T-helper 1 cell treated with Interleukin-12 subunit alpha and Interleukin-12 subunit beta and Interleukin-4 antibody, amounts not matched to agents 30 μg/mL and 1 μg/mL, for 36 hours (primary cell): Measurements from ENCODE around the gene DIP2C.
A peak's percentile ranks its signal among the peaks of the same experiment; 100 is the strongest.
"Not testable (repeated sequence)": the region's sequence is repeated elsewhere in the genome, so short reads cannot be mapped to it uniquely, and the experiment has no call there.

Source experiments
- H3K27ac Mint-ChIP-seq: one replicate; pipeline ENCODE4 v1.8.0; 2021; ENCODE audit warnings: mild to moderate bottlenecking, mixed read lengths
- H3K27me3 Mint-ChIP-seq: one replicate; pipeline ENCODE4 v1.8.0; 2021; ENCODE audit warnings: low read depth, mixed read lengths
- H3K36me3 Mint-ChIP-seq: one replicate; pipeline ENCODE4 v1.8.0; 2021; ENCODE audit warnings: low read depth, mixed read lengths
- H3K4me1 Mint-ChIP-seq: one replicate; pipeline ENCODE4 v1.8.0; 2021; ENCODE audit warnings: low read depth, mixed read lengths
- H3K4me3 Mint-ChIP-seq: one replicate; pipeline ENCODE4 v1.8.0; 2021; ENCODE audit warnings: mild to moderate bottlenecking, moderate library complexity, mixed read lengths
- H3K9me3 Mint-ChIP-seq: one replicate; pipeline ENCODE4 v1.8.0; 2021; ENCODE audit warnings: mixed read lengths

Gene DIP2C

DNA sequence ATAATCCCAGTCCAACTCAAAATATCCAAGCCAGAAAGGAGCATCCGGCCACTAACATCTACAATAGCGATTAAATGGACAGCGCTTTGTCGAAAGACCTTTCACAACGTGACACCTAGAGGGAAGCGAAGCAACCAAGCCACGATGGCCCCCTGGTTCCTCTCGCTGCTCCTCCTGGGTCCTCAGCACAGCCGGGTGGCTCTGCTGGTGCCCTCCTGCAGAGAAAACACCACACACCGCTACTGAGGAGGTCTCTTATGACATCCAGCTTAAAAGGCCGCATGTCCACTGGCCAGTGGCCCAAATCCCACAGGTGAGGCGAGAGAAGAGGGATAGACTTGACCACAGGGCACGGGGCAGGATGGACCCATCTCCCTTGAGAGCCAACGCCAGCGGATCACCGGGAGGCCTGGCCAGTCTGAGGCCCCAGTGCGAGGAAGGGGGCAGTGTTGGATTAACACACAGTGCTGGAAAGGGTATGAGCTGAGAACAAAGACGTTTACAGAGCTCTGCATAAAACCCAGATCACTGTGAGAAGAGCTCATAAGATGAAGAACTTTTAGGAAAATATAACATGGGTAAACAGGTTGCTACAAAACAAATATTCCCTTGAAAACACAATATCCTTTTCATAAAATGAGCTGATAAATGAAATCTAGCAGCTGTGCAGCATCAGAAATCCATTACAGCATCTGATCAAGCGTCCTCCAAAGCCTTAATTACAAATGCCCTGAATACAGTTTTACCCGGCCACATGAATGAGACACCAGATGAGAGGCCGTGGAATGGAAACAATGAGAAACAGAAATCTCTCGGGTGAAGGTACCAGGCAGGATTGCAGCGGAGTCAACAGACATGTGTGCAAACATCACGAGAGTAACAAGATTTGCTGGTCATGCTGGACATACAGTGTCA, 236.7 kb downstream of the DIP2C start:
- no peak overlapping the region for H3K4me3 Mint-ChIP-seq
- no peaks in the 10 kb centered on the region for H3K36me3 Mint-ChIP-seq
- H3K9me3 Mint-ChIP-seq = no peaks in the 10 kb centered on the region
- H3K27me3 Mint-ChIP-seq = peaks cover 12% of the 10 kb centered on the region
- H3K4me1 Mint-ChIP-seq = peaks cover 19% of the 10 kb centered on the region
- no peak overlapping the region for H3K27ac Mint-ChIP-seq

DNA sequence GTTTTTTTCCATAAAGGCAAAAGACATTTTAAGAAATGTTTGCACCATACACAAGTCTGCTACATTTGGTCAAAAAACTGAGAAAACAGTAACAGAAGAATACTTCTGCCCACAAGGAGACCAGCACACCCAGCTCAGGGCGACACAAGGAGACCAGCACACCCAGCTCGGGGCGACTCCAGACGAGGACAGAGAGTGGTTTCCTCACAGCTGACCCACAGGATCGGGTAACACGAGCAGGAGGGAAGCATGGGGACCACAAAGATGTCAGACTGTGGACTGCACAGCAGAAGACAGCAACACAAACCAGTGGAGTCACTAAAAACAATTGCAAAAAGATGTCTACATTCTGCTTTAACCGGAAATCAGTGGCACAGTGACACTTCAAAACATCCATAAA, 237.6 kb downstream of the DIP2C start:
- no peaks in the 10 kb centered on the region for H3K36me3 Mint-ChIP-seq
- no peak overlapping the region for H3K27ac Mint-ChIP-seq
- peaks cover 19% of the 10 kb centered on the region for H3K4me1 Mint-ChIP-seq
- H3K4me3 Mint-ChIP-seq = no peak overlapping the region
- peaks cover 12% of the 10 kb centered on the region for H3K27me3 Mint-ChIP-seq
- H3K9me3 Mint-ChIP-seq = no peaks in the 10 kb centered on the region

DNA sequence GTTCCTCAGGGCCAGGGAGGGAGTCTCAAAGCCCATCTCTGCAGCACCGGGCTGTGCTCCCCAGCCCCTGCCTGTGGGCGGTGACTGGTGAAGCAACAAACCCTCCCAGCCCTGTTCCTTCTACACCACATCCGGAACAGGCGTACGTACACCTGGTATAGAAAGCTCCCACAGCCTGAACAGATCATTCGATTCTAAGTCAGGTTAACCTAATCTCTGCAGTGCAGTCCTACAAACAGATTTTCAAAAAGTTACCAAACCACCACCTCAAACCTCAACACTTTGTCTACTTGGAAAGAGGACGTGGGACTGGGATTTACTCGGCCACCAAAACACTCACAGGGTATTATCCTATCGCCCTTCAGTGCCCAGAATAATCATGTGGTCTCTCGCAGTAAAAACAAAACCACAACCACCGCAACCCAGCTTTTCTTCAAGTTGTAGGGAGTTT, 238.4 kb downstream of the DIP2C start:
- Mint-ChIP-seq H3K36me3 (no peaks in the 10 kb centered on the region), H3K27me3 (peaks cover 12% of the 10 kb centered on the region), H3K27ac (peak overlapping the region; percentile 65), H3K9me3 (peaks cover 3% of the 10 kb centered on the region), H3K4me3 (no peak overlapping the region), H3K4me1 (peaks cover 19% of the 10 kb centered on the region)

DNA sequence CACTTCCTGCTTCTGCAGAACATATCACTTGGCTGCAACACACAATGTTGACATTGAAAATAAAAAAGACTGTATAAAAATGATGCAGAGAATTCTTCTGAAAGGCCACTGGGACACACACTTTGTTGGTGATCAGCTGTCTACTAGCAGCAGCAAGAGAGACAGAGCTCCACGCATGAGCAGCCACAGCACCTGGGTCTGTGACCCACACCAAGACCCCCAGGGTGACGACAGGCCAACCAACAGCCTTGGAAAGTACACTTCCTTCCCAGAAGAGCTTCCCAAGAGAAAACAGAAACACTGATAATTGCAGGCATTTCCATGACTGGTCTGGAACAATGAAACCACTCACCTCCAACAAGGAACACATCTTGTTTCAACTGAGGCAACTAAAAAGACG, 239.0 kb downstream of the DIP2C start:
- H3K27ac Mint-ChIP-seq = no peak overlapping the region
- peaks cover 19% of the 10 kb centered on the region for H3K4me1 Mint-ChIP-seq
- no peaks in the 10 kb centered on the region for H3K36me3 Mint-ChIP-seq
- H3K9me3 Mint-ChIP-seq = peaks cover 3% of the 10 kb centered on the region
- peaks cover 12% of the 10 kb centered on the region for H3K27me3 Mint-ChIP-seq
- H3K4me3 Mint-ChIP-seq = no peak overlapping the region

DNA sequence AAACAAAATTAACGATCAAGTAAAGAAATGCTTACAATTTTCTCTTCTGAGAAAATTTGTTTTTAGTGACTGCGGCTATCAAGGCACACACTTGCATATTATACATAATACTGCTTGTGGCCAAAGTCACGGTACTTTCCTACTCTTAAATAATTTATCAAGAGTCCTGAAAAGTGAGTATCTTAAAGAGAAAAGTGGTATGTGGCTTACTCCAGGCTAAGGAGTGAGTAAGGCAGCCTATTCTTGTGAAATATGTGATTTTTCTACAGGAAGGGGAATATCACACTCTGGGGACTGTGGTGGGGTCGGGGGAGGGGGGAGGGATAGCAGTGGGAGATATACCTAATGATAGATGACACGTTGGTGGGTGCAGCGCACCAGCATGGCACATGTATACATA, 240.1 kb downstream of the DIP2C start:
- H3K36me3 Mint-ChIP-seq, H3K27ac Mint-ChIP-seq, H3K4me3 Mint-ChIP-seq, H3K9me3 Mint-ChIP-seq: not testable (repeated sequence)
- H3K27me3 Mint-ChIP-seq = peaks cover 12% of the 10 kb centered on the region
- H3K4me1 Mint-ChIP-seq = peaks cover 19% of the 10 kb centered on the region

DNA sequence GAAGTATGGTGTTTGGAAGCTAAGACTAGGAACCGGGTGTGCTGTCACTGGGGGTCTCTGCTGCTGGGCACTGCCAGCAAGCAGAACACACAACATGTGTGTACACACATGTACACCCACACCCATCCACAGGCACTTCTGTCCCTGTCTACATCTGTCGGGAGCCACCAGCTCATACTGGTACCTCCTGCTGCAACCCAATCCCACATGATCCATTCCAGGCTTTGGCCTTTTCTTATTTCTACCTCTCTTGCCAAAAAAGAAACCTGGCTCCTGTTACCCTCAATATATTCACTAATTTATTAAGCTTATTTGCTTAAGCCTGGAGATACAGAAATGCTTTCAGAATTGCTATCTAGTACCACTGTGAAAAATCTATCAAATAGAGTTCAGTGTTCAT, 246.0 kb downstream of the DIP2C start:
- Mint-ChIP-seq H3K27me3 (peaks cover 4% of the 10 kb centered on the region), H3K4me1 (no peaks in the 10 kb centered on the region)

DNA sequence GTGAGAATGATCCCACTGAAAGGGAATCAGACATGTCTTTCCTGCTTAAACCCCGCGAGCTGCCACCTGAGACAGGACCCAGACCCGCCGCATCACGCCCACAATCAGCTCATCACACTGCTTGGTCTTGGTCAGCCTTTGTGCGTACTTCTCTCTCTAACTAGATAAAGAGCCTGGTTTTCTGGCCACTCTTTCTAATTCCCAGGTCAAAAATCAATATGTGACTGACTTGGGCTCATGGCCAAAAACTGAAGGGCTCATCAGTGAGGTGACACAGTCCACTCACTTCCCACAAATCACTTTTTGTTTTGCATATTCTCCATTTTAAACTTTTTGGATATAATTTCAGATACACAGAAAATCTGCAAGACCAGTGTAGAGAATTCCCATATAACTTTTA, 247.3 kb downstream of the DIP2C start:
- H3K9me3 Mint-ChIP-seq = peaks cover 6% of the 10 kb centered on the region
- H3K4me1 Mint-ChIP-seq = peaks cover 6% of the 10 kb centered on the region
- no peaks in the 10 kb centered on the region for H3K36me3 Mint-ChIP-seq
- no peak overlapping the region for H3K27ac Mint-ChIP-seq
- no peak overlapping the region for H3K4me3 Mint-ChIP-seq
- peaks cover 4% of the 10 kb centered on the region for H3K27me3 Mint-ChIP-seq

More for the DNA sequence above, 246.0 kb downstream of the DIP2C start:
- Mint-ChIP-seq H3K4me3 (no peak overlapping the region), H3K9me3 (peaks cover 3% of the 10 kb centered on the region), H3K27ac (no peak overlapping the region), H3K36me3 (no peaks in the 10 kb centered on the region)

DNA sequence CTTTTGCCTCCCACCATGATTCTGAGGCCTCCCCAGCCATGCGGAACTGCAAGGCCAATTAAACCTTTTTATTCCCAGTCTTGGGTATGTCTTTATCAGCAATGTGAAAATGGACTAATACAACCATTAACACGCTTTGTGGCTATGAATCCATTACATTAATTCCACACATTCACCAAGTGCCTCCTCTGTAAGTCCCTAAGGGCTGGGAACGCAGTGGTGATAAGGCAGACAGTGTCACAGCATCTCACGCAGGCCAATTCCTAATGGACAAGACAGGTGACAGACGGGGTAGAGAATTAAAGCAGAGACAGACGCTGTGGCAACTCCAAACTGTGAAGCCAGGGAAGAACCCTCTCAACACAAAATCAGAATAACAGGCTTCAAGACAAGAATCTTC, 247.8 kb downstream of the DIP2C start:
- H3K4me3 Mint-ChIP-seq = no peak overlapping the region
- peaks cover 4% of the 10 kb centered on the region for H3K27me3 Mint-ChIP-seq
- no peaks in the 10 kb centered on the region for H3K36me3 Mint-ChIP-seq
- H3K9me3 Mint-ChIP-seq = peaks cover 7% of the 10 kb centered on the region
- H3K4me1 Mint-ChIP-seq = peaks cover 7% of the 10 kb centered on the region
- no peak overlapping the region for H3K27ac Mint-ChIP-seq

DNA sequence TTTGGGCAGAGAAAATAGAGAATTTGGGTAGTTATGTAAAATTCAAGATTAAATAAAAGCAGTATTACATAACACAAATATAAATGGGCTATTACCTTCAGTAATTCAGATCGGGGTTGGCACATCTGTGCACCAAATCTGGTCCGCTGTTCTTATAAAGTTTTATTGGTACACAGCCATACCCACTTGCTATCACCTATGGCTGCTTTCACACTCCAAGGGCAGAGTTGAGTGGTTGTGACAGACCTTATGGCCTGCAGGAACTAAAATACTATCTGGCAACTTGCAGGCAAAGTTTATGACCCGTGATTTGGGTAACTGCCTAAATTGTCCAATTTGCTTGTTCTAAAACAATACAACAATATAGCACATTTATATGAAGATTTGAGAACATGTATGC, 249.3 kb downstream of the DIP2C start:
- H3K4me1 Mint-ChIP-seq = peaks cover 7% of the 10 kb centered on the region
- H3K4me3 Mint-ChIP-seq = no peak overlapping the region
- no peaks in the 10 kb centered on the region for H3K36me3 Mint-ChIP-seq
- H3K9me3 Mint-ChIP-seq = peaks cover 4% of the 10 kb centered on the region
- peaks cover 7% of the 10 kb centered on the region for H3K27me3 Mint-ChIP-seq
- H3K27ac Mint-ChIP-seq = no peak overlapping the region

DNA sequence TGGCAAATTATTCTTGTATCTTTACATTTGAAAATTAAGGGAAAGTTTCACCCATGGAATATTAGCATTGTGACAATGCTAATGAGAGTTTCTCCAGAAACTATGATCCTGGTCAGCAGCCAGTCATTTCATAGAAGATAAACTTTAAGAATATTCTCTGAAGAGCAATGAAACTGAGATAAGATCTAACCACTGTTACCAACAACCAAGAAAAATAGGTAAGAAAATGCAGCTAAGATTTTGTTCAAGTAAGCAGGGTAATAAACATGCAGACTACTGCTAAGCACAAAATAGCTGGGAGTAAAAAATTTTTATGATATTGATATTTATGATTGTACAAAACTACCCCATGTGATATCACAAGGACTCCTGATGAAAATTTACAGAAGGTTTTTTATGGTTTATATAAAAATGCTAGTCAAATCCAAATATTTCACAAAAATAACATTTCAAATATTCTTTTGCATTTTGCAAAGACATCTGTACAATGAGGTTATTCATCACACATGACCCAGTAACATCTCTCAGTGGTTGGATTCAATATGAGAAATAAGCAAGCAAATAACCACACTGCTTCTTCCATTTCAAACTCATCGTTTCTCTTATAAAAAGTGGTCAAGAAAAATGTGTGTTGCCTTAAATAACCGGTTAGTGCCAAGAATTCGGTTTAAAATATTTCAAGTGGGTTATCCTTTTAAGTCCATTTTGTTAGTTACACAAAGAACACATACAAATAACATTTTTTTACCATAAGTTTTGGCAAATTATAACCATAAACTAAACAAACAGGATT, 251.6 kb downstream of the DIP2C start:
- Mint-ChIP-seq H3K27ac (no peak overlapping the region), H3K4me1 (peaks cover 7% of the 10 kb centered on the region), H3K9me3 (peaks cover 4% of the 10 kb centered on the region), H3K4me3 (no peak overlapping the region), H3K36me3 (no peaks in the 10 kb centered on the region), H3K27me3 (peaks cover 20% of the 10 kb centered on the region)

DNA sequence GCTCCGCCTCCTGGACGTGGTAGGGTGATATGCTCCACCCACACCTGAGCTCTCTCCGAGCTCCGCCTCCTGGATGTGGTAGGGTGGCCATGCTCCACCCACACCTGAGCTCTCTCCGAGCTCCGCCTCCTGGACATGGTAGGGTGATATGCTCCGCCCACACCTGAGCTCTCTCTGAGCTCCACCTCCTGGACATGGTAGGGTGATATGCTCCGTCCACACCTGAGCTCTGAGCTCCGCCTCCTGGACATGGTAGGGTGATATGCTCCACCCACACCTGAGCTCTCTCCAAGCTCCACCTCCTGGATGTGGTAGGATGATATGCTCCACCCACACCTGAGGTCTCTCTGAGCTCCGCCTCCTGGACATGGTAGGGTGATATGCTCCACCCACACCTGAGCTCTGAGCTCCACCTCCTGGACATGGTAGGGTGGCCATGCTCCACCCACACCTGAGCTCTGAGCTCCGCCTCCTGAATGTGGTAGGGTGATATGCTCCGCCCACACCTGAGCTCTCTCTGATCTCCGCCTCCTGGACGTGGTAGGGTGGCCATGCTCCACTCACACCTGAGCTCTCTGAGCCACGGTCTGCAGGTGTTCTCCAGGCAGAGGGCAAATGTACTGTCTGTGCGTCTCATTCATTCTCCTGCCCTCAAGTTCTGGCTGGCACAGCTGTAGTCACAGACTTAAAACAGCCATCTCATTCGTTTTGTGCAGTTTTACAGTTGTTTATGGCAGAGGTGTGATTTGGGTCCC, 252.4 kb downstream of the DIP2C start:
- no peak overlapping the region for H3K27ac Mint-ChIP-seq
- peaks cover 8% of the 10 kb centered on the region for H3K9me3 Mint-ChIP-seq
- peaks cover 20% of the 10 kb centered on the region for H3K27me3 Mint-ChIP-seq
- H3K4me3 Mint-ChIP-seq = no peak overlapping the region
- H3K4me1 Mint-ChIP-seq = peaks cover 7% of the 10 kb centered on the region
- no peaks in the 10 kb centered on the region for H3K36me3 Mint-ChIP-seq

DNA sequence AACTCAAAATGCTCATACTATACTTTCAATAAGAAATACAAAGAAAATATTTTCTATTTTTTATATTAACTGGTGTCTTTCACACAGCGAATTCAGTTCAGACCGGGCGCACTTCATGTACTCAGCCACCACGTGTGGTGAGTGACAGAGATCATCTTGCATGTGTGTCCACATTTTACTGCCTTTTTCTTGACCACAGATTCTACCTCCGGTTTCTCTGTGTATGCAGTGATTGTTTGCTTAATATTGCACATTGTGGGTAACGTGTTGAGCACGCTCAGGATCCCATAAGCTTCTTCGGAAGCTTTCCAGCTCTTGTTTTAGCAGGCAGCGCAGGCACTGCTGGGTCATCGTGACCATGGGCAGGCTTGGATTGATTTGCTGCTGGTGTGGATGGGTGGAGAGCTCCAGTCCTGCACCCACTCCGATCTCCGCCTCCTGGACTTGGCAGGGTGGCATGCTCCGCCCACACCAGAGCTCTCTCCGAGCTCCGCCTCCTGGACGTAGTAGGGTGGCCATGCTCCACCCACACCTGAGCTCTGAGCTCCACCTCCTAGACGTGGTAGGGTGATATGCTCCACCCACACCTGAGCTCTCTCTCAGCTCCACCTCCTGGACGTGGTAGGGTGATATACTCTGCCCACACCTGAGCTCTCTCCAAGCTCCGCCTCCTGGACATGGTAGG, 253.3 kb downstream of the DIP2C start:
- Mint-ChIP-seq H3K4me3 (no peak overlapping the region), H3K4me1 (peaks cover 7% of the 10 kb centered on the region), H3K27me3 (peaks cover 20% of the 10 kb centered on the region), H3K36me3 (no peaks in the 10 kb centered on the region), H3K27ac (no peak overlapping the region), H3K9me3 (peaks cover 8% of the 10 kb centered on the region)

DNA sequence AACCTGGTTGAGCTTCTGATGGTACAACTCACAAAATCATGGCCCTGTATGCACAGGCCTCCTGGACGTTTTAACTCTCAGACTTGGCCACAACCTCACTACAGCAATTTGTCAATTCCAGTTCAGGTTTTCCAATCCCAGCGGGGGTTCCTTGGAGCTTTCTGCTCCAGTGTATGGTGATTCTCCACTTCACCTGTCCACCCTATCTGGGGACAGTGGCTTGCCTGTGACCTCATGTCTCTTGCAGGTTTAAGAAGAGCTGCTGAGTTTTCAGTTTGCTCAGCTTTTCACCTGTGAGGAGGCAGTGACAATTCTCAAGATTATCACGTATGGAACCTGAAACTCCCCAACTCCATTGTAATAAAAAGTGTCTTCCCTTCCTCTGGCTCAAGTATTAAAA, 254.1 kb downstream of the DIP2C start:
- Mint-ChIP-seq H3K36me3 (no peaks in the 10 kb centered on the region), H3K27ac (no peak overlapping the region), H3K27me3 (peaks cover 20% of the 10 kb centered on the region), H3K4me1 (peaks cover 7% of the 10 kb centered on the region), H3K9me3 (peaks cover 8% of the 10 kb centered on the region), H3K4me3 (no peak overlapping the region)

DNA sequence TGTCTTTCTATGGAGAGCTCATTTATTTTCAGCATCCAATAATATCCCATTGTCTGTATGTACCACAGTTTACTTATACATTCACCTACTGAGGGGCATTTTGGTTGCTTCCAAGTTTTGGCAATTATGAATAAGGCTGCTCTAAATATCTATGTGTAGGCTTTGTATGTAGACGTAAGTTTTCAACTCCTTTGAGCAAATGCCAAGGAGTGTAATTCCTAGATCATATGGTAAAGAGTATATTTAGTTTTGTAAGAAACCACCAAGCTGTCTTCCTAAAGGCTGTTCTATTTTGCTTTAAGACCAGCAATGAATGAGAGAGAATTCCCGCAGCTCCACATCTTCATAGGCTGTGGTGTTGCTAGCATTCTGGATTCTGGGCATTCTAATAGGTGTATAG, 259.8 kb downstream of the DIP2C start:
- Mint-ChIP-seq H3K9me3 (peaks cover 4% of the 10 kb centered on the region), H3K4me1 (no peaks in the 10 kb centered on the region), H3K27me3 (peaks cover 17% of the 10 kb centered on the region), H3K27ac (no peak overlapping the region), H3K4me3 (no peak overlapping the region), H3K36me3 (no peaks in the 10 kb centered on the region)
